Left ventricle myocardium superior (tissue), 1 donor: Measurements from ENCODE around the gene HBEGF. TPM values are rescaled to one million over a fixed set of nuclear protein-coding genes. Genes with fewer than 3 reads are reported as not detected.

ENCODE experiments used
- ATAC-seq: fragments of 200-7000 bp; cut with Tn5 transposase; one replicate; pipeline ENCODE4 v1.9.1; 2020; ENCODE audit warnings: mild to moderate bottlenecking, moderate library complexity
- DNase-seq: peaks from one replicate; pipeline ENCODE4 v3.0.0-alpha.2; 2020
- intact Hi-C: fragments of 100-400 bp; cut with micrococcal nuclease; formaldehyde crosslinking; loops from one replicate; pipeline ENCODE4 v1.11.0; 2022
- long read RNA-seq: library from polyadenylated mRNA; unstranded; transcript quantifications from one replicate; pipeline ENCODE4 v2.0.0, GENCODE V29; 2021
- total RNA-seq: library from RNA; stranded (reverse); fragmentation: NEBNext Ultra II Directional; extraction: Animal tissue kit (Norgen Biotek cat#: 25700); gene quantifications from one replicate; pipeline ENCODE4 v1.2.1, GENCODE V29; 2021
- donor health status: DM: no; HTN: yes; CAD: no; lungs with severe emphysema.

HBEGF gene, protein sequence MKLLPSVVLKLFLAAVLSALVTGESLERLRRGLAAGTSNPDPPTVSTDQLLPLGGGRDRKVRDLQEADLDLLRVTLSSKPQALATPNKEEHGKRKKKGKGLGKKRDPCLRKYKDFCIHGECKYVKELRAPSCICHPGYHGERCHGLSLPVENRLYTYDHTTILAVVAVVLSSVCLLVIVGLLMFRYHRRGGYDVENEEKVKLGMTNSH
- total RNA-seq, result 21.9 TPM
- long read RNA-seq, transcript HBEGF-201 (6 exons, 2,386 nt), result major isoform, 12 of 18 reads
- long read RNA-seq, partial matches to known transcripts, result 4 of 18 reads
- long read RNA-seq, other reads (novel, unspliced or antisense), result 0 of 18 reads

DNA sequence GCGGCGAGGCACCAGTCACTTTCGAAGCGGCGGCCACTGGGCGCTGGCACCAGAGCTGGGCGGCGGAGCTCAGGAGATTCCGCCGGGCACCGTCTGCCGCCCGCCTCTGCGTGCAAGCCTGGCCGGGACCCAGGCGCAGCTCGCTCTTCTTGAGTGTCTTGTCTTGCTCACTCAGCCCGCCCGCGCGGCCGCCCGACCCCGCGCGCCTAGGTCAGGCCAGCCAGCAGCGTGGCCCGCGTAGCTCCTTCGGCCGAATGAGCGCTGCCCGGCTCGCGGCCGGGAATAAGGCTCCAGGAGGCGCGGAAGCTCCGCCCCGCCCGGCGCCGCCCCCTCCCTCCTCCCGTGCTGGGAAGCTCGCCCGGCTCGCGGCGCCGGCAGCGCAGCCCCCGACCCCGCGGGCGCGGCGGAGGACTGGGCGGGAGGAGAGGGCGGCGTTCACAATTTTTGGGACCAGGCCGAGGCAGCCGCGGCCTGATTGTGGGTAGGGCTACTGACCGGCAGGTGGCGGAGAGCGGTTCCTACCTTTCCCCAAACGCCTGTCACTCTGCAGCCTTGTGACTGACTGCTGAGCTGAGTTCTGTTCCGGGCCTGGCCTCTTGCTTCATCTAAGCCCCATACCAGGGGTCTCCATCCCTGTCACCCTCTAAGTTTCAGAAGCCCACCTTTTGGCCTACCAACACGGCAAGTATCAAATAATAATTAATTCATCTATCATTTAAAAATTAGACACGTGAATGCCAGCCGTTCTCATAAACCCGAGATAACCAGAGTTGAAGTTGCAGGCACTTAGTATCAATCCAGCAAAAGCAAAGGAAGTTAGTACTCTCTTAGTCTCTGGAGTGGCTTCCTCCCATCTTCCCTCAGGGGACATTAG lies at the start of gene HBEGF:
HBEGF (minus strand) TSS at position 256 of the 874 bp plus-strand sequence. CDS start 275 bp downstream, outside the sequence.
- DNase-seq (peak; percentile 92), ATAC-seq (peak; percentile 84)
- intact Hi-C loops, result loop anchor here (2.0 kb wide), 1 partner anchor 102 kb away; no protein-coding TSS in a partner anchor

- DNase-seq (no peak), ATAC-seq (no peak)
- intact Hi-C loops, result no loop called here
Observed at GRCh38 chr5:140393738-140394137, 47.3 kb upstream of the HBEGF start.

DNA sequence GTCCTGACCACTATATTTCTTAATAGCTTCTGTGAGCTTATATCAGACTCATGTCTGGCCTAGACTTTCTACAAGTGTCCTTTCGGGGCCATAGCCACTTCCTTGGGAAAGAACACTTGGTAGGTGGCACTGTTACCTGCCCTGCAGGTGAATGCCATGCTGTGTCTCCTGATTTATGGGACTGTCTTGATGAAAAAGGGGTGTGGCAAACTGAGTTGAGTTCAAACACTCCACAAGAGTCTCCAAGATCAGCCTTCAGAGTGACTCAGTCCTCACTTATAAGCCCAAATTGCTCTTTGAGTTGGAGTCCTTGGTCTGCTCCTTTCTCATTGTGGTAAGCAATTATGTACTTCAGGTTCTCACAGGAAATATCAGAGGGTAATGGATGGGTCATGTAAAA lies 45.3 kb upstream of the HBEGF start:
- intact Hi-C loops, result no loop called here
- no peak for DNase-seq
- ATAC-seq, result no peak

DNA sequence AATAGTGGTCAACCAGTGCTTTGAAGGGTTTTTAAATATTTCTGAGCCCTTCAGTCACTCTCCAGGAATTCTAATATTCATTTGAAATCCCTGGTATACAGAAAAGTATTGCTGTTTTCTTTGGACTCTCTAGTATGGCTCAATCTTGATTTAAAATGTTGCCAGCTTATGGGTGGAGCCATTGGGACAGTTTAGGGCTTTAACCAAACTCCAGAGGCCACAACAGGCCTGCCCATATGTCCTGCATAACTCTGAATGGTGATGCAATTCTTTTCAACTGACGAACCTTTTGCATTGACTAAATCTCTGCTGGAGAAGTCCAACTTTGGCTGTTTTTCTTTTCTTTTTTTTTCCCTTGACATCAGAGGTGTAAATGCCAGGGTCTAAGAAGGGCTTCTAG lies 44.9 kb upstream of the HBEGF start:
- intact Hi-C loops, result no loop called here
- ATAC-seq, result no peak
- no peak for DNase-seq

DNA sequence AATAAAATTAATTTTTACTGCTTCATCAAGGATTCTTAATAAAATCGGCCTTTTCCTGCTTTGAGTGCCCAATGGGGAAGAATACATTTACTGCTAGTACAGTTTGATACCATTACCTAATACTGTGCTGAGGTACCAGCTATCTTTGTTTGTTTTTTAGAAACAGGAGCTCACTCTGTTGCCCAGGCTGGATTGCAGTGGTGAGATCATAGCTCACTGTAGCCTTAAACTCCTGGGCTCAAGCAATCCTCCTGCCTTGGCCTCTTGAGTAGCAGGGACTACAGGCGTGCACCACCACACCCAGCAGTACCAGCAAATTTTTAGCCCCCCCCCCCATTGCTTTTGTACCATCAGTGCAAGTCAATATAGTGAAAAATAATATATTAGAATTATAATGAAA lies 41.6 kb upstream of the HBEGF start:
- intact Hi-C loops, result no loop called here
- no peak for DNase-seq
- ATAC-seq, result no peak

DNA sequence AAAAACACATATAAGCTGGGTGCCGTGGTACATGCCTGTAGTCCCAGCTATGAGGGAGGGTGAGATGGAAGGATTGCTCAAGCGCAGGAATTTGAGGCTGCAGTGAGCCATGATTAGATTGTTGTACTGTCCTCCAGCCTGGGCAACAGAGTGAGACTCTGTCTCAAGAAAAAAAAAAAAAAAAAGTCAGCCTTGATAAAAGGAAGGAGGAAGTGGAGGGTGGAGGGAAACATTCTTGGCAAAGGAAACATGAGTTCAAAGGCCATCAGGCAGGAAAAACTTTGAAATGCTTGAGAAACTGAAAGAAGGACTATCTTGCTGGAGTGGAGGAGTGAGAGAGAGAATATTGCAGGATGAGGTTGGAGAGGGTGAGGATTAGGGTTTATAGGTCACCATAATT lies 36.9 kb upstream of the HBEGF start:
- DNase-seq (no peak), ATAC-seq (no peak)
- intact Hi-C loops, result no loop called here

GRCh38 chr5:140382866-140383265 lies 36.5 kb upstream of the HBEGF start:
- intact Hi-C loops, result no loop called here
- no peak for DNase-seq
- no peak for ATAC-seq

DNA sequence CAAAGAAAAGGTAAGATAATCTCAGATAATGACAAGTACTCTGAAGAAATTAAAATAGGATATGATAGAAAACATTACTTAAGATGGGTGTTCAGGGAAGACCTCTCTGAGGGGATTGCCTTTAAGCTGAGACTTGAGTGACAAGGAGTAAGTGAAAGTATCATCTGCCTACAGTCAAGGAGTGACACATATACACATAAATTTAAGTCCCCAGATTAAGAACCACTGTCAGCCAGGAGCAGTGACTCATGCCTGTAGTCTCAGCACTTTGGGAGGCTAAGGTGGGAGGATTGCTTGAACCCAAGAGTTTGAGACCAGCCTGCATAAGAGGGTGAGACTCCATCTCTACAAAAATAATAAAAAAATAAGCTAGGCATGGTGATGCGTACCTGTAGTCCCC lies 35.6 kb upstream of the HBEGF start:
- no peak for DNase-seq
- ATAC-seq, result no peak
- intact Hi-C loops, result no loop called here

- intact Hi-C loops, result no loop called here
- ATAC-seq, result no peak
- no peak for DNase-seq
Observed at GRCh38 chr5:140381351-140381750, 34.9 kb upstream of the HBEGF start.

- peak; percentile 86 for ATAC-seq
- intact Hi-C loops, result no loop called here
- peak; percentile 75 for DNase-seq
Observed at GRCh38 chr5:140372971-140373487, 26.6 kb upstream of the HBEGF start.

DNA sequence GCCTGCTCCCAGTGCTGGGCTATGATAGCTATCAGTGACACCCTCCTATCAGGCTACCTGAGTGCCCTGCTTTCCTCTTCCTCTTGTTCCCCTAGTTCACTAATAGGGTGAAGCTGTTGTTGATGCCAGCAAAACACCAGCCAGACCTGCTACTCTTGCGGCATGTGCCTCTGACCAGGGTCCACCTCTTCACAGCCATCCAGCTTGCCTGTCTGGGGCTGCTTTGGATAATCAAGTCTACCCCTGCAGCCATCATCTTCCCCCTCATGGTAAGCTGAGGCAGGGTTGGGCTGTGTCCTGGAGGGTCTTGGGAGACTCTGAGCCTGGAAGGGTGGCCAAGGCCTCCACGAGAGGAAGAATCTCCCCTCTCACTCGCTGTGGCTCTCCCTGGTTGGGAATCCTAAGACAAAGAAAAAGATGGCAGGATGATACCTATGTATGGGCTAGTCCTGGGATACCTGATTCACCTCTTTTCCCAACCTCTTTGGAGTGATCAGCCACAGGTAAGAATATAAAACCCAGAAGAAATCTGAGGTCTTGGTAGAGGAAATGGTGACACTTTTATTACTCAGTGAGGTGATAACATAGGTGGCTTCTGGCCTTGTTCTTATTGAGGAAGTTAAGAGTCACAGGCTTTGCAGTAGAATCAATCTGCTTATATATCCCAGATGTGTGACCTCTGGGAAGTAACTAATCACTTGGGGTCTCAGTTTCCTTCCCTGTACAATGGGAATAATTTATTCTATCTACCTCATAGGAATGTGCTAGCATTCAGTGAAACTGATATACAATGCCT lies 25.2 kb upstream of the HBEGF start:
- DNase-seq (no peak), ATAC-seq (no peak)
- intact Hi-C loops, result no loop called here

DNA sequence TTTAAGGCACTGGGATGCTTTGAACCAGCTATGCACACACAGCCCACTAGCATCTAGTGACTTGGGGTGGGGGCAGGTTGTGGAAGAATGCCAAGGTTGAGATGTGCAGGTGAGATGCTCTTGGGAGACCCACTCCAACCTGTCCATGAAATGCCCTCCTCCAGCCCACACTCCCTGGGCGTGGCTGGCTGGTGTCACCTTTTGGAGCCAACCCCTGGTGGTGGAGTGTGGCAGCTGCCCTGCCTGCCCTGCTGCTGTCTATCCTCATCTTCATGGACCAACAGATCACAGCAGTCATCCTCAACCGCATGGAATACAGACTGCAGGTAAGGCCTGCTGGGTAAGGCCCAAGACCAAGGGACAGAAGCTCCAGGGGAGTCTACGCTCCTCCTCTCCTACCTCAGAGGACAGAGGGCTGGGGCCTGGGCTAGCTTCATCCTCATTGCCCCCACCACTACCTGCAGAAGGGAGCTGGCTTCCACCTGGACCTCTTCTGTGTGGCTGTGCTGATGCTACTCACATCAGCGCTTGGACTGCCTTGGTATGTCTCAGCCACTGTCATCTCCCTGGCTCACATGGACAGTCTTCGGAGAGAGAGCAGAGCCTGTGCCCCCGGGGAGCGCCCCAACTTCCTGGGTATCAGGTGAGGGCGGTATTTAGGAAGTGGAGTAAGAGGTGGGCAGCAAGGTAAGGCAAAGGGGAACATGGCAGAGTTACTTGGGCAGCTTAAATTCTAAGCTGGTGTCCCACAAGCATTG lies 21.0 kb upstream of the HBEGF start:
- DNase-seq, result no peak
- intact Hi-C loops, result no loop called here
- no peak for ATAC-seq

- ATAC-seq, result no peak
- intact Hi-C loops, result no loop called here
Observed at GRCh38 chr5:140366589-140367255, 20.3 kb upstream of the HBEGF start.

DNA sequence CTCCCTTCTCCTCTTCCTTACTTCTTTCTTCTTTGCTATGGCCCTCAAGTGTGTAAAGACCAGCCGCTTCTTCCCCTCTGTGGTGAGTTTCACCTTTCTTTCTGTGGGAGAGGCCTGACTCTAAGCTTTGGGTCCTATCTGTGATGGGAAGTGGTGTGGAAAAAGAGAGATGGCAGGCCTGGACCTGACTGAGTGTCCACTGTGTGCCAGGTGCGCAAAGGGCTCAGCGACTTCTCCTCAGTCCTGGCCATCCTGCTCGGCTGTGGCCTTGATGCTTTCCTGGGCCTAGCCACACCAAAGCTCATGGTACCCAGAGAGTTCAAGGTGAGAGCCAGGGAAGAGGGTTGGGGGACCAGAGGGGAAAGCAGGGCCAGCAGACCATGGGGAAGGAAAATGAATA lies 19.5 kb upstream of the HBEGF start:
- ATAC-seq (no peak), DNase-seq (no peak)
- intact Hi-C loops, result no loop called here

More at GRCh38 chr5:140366589-140367255, 20.3 kb upstream of the HBEGF start:
- no peak for DNase-seq

DNA sequence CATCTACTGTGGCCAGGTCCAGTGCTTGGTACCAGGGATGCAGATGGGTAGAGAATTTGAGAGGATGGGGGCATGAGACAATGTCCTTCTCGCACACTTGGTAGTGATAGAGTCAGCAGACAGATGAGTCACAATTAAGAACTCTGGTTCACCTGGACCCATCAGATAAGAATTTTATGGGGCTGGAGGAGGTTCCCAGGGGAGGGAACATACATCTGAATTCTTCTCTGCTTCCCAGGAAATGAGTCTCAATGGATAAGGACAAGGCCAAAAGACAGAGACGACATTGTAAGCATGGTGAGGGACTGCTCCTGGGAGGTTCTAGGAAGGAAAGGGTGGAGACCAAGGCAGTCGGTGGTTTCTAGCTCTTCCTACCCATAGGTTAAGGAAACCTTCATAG lies 18.9 kb upstream of the HBEGF start:
- ATAC-seq, result no peak
- DNase-seq, result no peak
- intact Hi-C loops, result no loop called here

GRCh38 chr5:140364472-140364765 lies 18.0 kb upstream of the HBEGF start:
- ATAC-seq, result no peak
- DNase-seq, result no peak
- intact Hi-C loops, result no loop called here

- DNase-seq, result no peak
- intact Hi-C loops, result no loop called here
- no peak for ATAC-seq
Observed at GRCh38 chr5:140363631-140364471, 17.4 kb upstream of the HBEGF start.
